ENCODE measurements around the gene POLR2H.
A peak's percentile ranks its signal among the peaks of the same experiment; 100 is the strongest.

Gene POLR2H

DNA sequence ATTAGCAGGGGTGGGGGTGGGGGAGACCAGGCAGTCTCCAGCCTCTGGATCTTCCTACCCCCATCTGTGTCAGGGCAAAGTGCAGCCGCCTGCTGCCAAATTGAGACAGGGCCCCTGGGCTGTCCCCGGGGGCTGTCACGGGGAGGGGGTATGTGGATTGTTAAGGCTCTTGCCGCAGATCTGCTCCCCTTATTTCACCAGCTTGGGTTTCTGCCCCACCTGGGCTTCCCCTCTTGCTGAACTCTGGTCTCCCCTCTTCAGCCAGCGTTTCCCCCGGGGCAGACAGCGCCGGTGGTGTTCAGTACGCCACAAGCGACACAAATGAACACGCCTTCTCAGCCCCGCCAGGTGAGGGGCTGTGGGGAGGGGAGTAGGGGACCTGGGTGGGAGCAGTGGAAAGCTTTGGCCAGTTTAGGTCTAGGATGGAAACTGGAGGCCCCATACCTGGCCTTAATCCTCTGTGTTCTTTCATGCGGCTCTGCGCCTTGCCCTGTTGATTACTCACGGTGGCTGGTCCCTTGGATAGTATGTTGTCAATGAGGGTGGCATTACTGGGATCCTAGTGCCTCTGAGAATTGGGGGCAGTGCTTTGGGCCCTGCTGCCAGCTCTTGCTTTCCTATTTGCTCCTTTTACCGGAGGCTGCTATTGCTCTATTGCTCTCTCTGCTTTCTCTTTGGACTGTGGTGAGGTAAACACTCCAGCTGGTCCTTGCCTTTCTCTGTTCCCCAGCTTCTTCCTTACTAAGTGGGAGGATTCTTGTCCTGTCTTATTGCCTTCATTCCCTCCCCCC, 45.4 kb upstream of the POLR2H start:
- peaks cover 53% of the 10 kb centered on the region for H3K4me1 ChIP-seq (ENCODE audit: low read depth, poor library complexity, severe bottlenecking)
- peaks cover 61% of the 10 kb centered on the region for H3K79me2 ChIP-seq (ENCODE audit: insufficient read depth, low read depth)
- no peak overlapping the region for H2AFZ ChIP-seq (ENCODE audit: low read depth)
- H3K27ac ChIP-seq, result peak overlapping the region; percentile 78; the same call in 1 of the 2 replicates
- H3K36me3 ChIP-seq (ENCODE audit: insufficient read depth), result peaks cover 18% of the 10 kb centered on the region; the same call in 1 of the 2 replicates
- H3K4me3 ChIP-seq (IDR thresholded peaks at IDR 0.05; ENCODE audit: insufficient read depth, low read depth, low read length), result peak overlapping the region; percentile 91
- peak overlapping the region; percentile 97; the same call in 1 of the 2 replicates for H3K9ac ChIP-seq
- peak overlapping the region; percentile 79 for H3K4me2 ChIP-seq
- H4K20me1 ChIP-seq (ENCODE audit: insufficient read depth), result peaks cover 42% of the 10 kb centered on the region
- no peaks in the 10 kb centered on the region; the same call in 1 of the 2 replicates for H3K27me3 ChIP-seq (ENCODE audit: insufficient read depth, low read depth)
- TF ChIP-seq, protein P1, sequence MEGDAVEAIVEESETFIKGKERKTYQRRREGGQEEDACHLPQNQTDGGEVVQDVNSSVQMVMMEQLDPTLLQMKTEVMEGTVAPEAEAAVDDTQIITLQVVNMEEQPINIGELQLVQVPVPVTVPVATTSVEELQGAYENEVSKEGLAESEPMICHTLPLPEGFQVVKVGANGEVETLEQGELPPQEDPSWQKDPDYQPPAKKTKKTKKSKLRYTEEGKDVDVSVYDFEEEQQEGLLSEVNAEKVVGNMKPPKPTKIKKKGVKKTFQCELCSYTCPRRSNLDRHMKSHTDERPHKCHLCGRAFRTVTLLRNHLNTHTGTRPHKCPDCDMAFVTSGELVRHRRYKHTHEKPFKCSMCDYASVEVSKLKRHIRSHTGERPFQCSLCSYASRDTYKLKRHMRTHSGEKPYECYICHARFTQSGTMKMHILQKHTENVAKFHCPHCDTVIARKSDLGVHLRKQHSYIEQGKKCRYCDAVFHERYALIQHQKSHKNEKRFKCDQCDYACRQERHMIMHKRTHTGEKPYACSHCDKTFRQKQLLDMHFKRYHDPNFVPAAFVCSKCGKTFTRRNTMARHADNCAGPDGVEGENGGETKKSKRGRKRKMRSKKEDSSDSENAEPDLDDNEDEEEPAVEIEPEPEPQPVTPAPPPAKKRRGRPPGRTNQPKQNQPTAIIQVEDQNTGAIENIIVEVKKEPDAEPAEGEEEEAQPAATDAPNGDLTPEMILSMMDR (conservative IDR thresholded peaks at IDR 0.05; ENCODE audit: low read depth, low read length), result no peak

DNA sequence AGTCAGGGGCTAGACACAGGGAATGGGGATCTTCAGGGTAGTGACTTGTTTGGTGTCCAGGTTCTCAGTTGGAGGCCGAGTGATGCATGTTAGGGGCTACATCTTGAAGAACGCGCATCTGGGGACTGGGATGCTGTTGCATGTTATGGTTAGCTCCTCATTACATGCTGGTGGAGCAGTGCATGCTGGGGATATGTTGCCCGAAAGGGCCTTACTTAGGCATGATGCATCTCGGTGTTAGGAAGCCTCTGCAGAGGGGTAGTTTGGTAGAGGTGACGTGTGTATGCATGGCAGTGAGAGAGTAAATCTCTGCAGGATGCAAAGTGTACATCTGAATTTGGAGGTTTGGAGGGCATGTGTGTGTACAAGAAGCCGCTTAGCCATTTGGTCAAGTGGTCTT, 44.7 kb upstream of the POLR2H start:
- peak overlapping the region; percentile 79 for H3K4me2 ChIP-seq
- H4K20me1 ChIP-seq (ENCODE audit: insufficient read depth), result peaks cover 42% of the 10 kb centered on the region
- H3K27me3 ChIP-seq (ENCODE audit: insufficient read depth, low read depth), result no peaks in the 10 kb centered on the region; the same call in 1 of the 2 replicates
- H3K36me3 ChIP-seq (ENCODE audit: insufficient read depth), result peaks cover 25% of the 10 kb centered on the region; the same call in 1 of the 2 replicates
- peak overlapping the region; percentile 72 for H3K4me3 ChIP-seq (IDR thresholded peaks at IDR 0.05; ENCODE audit: insufficient read depth, low read depth, low read length)
- H3K27ac ChIP-seq, result peak overlapping the region; percentile 11; the same call in 1 of the 2 replicates
- H3K4me1 ChIP-seq (ENCODE audit: low read depth, poor library complexity, severe bottlenecking), result peaks cover 53% of the 10 kb centered on the region
- peaks cover 68% of the 10 kb centered on the region for H3K79me2 ChIP-seq (ENCODE audit: insufficient read depth, low read depth)
- no peak overlapping the region for H2AFZ ChIP-seq (ENCODE audit: low read depth)
- H3K9ac ChIP-seq, result no peak overlapping the region; the same call in 1 of the 2 replicates
- TF ChIP-seq, protein P1 (conservative IDR thresholded peaks at IDR 0.05; ENCODE audit: low read depth, low read length), result no peak

DNA sequence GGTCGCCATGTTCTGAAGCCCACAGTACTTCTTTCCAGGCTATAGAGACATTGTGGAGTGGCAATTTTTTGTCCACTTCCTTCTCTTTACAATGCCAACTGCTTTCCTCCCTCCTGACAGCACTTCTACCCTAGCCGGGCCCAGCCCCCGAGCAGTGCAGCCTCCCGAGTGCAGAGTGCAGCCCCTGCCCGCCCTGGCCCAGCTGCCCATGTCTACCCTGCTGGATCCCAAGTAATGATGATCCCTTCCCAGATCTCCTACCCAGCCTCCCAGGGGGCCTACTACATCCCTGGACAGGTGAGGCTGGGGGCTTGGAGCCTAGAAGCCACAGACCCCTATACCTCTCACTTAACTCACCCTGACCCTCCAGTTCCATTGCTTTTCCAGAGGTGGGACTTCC, 44.3 kb upstream of the POLR2H start:
- Histone ChIP-seq H3K27ac (peak overlapping the region; percentile 11; the same call in 1 of the 2 replicates), H3K4me3 (IDR thresholded peaks at IDR 0.05; ENCODE audit: insufficient read depth, low read depth, low read length) (no peak overlapping the region), H3K79me2 (ENCODE audit: insufficient read depth, low read depth) (peaks cover 72% of the 10 kb centered on the region), H3K9ac (no peak overlapping the region), H3K4me1 (ENCODE audit: low read depth, poor library complexity, severe bottlenecking) (peaks cover 53% of the 10 kb centered on the region), H3K36me3 (ENCODE audit: insufficient read depth) (peaks cover 29% of the 10 kb centered on the region; the same call in 1 of the 2 replicates), H3K4me2 (peak overlapping the region; percentile 79), H3K27me3 (ENCODE audit: insufficient read depth, low read depth) (no peaks in the 10 kb centered on the region; the same call in 1 of the 2 replicates), H2AFZ (ENCODE audit: low read depth) (no peak overlapping the region), H4K20me1 (ENCODE audit: insufficient read depth) (peaks cover 42% of the 10 kb centered on the region)
- TF ChIP-seq, protein P1 (conservative IDR thresholded peaks at IDR 0.05; ENCODE audit: low read depth, low read length), result no peak

- TF ChIP-seq, protein P1 (conservative IDR thresholded peaks at IDR 0.05; ENCODE audit: low read depth, low read length), result no peak
- no peak overlapping the region for H2AFZ ChIP-seq (ENCODE audit: low read depth)
- H4K20me1 ChIP-seq (ENCODE audit: insufficient read depth), result peaks cover 48% of the 10 kb centered on the region
- no peak overlapping the region for H3K4me3 ChIP-seq (IDR thresholded peaks at IDR 0.05; ENCODE audit: insufficient read depth, low read depth, low read length)
- peaks cover 49% of the 10 kb centered on the region for H3K4me1 ChIP-seq (ENCODE audit: low read depth, poor library complexity, severe bottlenecking)
- peaks cover 51% of the 10 kb centered on the region; the same call in 1 of the 2 replicates for H3K36me3 ChIP-seq (ENCODE audit: insufficient read depth)
- H3K27me3 ChIP-seq (ENCODE audit: insufficient read depth, low read depth), result no peaks in the 10 kb centered on the region; the same call in 1 of the 2 replicates
- H3K27ac ChIP-seq, result peak overlapping the region; percentile 63
- H3K79me2 ChIP-seq (ENCODE audit: insufficient read depth, low read depth), result peaks cover 90% of the 10 kb centered on the region
- peak overlapping the region; percentile 33; the same call in 1 of the 2 replicates for H3K4me2 ChIP-seq
- peak overlapping the region; percentile 38; the same call in 1 of the 2 replicates for H3K9ac ChIP-seq
These were observed 41.4 kb upstream of the POLR2H start for GRCh38 chr3:184320104-184320445.

All from KMS-11 (cell line).